Heart left ventricle (tissue), 13 donors: Measurements from ENCODE around the gene B3GALT5.

Experiments used
- POLR2A ChIP-seq, 2 donors: fragments of 450-650 bp; IDR thresholded peaks; one replicate each; pipeline ENCODE4 v1.6.1; 2017; ENCODE audit warnings: antibody characterized with exemption in 2 of 2, mild to moderate bottlenecking in 2 of 2, moderate library complexity in 2 of 2
- TF ChIP-seq, protein P1 (sequence below), 12 donors: fragments of 200-600 bp; sonication (generic) in 4 of 12; IDR thresholded peaks; one replicate each; pipeline versions ENCODE4 v1.5.0 to v1.8.0; 2018 to 2022; ENCODE audit warnings: antibody characterized with exemption in 12 of 12, mild to moderate bottlenecking in 5 of 12
- donor health status: ischemic (EF 13 %, LVEDD 7.1; RV severe dilation, severe dysfunction).
- donor health status: DM: no; HTN: yes; CAD: no.
- donor health status: DM: no; HTN: no; CAD: no.
- donor health status: ischemic (EF 25% LVEDD 6.9; RV normal size, moderate dysfunction).
- donor health status: ischemic (EF 25% LVEDD 5.7; RV mildly dilated, moderate dysfunction).
- donor health status: ischemic (EF 35%, LVEDD 5.7; RV mildly dilated, moderate dysfunction).
- donor health status: nonischemic (EF 11% LVEDD 7.7; RV severe dilation, severe dysfunction).
- donor health status: DM: yes; HTN: yes; CAD: no.
- donor health status: PGD.
- donor health status: ischemic (EF 29% LVEDD 5.4; RV normal size, mild dysfunction).
- donor health status: nonischemic (EF 23%, LVEDD 6.1; RV moderate dilation, normal function).

GRCh38 chr21:39703578-39703977, 90.8 kb downstream of the B3GALT5 start:
- TF ChIP-seq POLR2A (IDR thresholded peaks at IDR 0.05) = no peak
- TF ChIP-seq, protein P1, sequence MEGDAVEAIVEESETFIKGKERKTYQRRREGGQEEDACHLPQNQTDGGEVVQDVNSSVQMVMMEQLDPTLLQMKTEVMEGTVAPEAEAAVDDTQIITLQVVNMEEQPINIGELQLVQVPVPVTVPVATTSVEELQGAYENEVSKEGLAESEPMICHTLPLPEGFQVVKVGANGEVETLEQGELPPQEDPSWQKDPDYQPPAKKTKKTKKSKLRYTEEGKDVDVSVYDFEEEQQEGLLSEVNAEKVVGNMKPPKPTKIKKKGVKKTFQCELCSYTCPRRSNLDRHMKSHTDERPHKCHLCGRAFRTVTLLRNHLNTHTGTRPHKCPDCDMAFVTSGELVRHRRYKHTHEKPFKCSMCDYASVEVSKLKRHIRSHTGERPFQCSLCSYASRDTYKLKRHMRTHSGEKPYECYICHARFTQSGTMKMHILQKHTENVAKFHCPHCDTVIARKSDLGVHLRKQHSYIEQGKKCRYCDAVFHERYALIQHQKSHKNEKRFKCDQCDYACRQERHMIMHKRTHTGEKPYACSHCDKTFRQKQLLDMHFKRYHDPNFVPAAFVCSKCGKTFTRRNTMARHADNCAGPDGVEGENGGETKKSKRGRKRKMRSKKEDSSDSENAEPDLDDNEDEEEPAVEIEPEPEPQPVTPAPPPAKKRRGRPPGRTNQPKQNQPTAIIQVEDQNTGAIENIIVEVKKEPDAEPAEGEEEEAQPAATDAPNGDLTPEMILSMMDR (IDR thresholded peaks at IDR 0.05) = no peak
